CD4-positive, alpha-beta T cell treated with Interleukin-1 beta for 1 hour (primary cell): Measurements from ENCODE around the gene CYSTM1.
A peak's percentile ranks its signal among the peaks of the same experiment; 100 is the strongest.

Experiments used
- DNase-seq, 2 donors: peaks; one replicate each; pipeline ENCODE4 v3.0.0-alpha.2; 2020 to 2022

The CYSTM1 gene

GRCh38 chr5:140174465-140175366, at the start of gene CYSTM1:
Gene CYSTM1, plus strand, starts transcription at chr5:140175188. Its CDS starts 19,278 bp downstream, at chr5:140194466.
- DNase-seq = peak; percentile 96 to 97

GRCh38 chr5:140125637-140126036, 49.4 kb upstream of the CYSTM1 start, which contains the start of gene IGIP:
Gene IGIP, plus strand, starts transcription at chr5:140125937. Its CDS starts 2,540 bp downstream, at chr5:140128477.
- DNase-seq = no peak

GRCh38 chr5:140126315-140127012, 48.5 kb upstream of the CYSTM1 start:
- DNase-seq = no peak

- no peak for DNase-seq
Observed at GRCh38 chr5:140128376-140128775, 46.6 kb upstream of the CYSTM1 start.

GRCh38 chr5:140130949-140131733, 43.8 kb upstream of the CYSTM1 start:
- DNase-seq = no peak

GRCh38 chr5:140131967-140132409, 43.0 kb upstream of the CYSTM1 start:
- no peak for DNase-seq

GRCh38 chr5:140133514-140134167, 41.3 kb upstream of the CYSTM1 start:
- DNase-seq = no peak

- no peak for DNase-seq
Observed at GRCh38 chr5:140134277-140134935, 40.6 kb upstream of the CYSTM1 start.

- DNase-seq = no peak
Observed at GRCh38 chr5:140135127-140135526, 39.9 kb upstream of the CYSTM1 start.

- no peak for DNase-seq
Observed at GRCh38 chr5:140136624-140137023, 38.4 kb upstream of the CYSTM1 start.

- no peak for DNase-seq
Observed at GRCh38 chr5:140140435-140140834, 34.6 kb upstream of the CYSTM1 start.

GRCh38 chr5:140141241-140141640, 33.7 kb upstream of the CYSTM1 start:
- no peak for DNase-seq

GRCh38 chr5:140142246-140142645, 32.7 kb upstream of the CYSTM1 start:
- no peak for DNase-seq

GRCh38 chr5:140142856-140143255, 32.1 kb upstream of the CYSTM1 start:
- DNase-seq = no peak

- no peak for DNase-seq
Observed at GRCh38 chr5:140143521-140144258, 31.3 kb upstream of the CYSTM1 start.

GRCh38 chr5:140145256-140145655, 29.7 kb upstream of the CYSTM1 start:
- DNase-seq = no peak

GRCh38 chr5:140145818-140146522, 29.0 kb upstream of the CYSTM1 start:
- peak; percentile 55 to 60 for DNase-seq

- DNase-seq = no peak
Observed at GRCh38 chr5:140146523-140146842, 28.5 kb upstream of the CYSTM1 start.

GRCh38 chr5:140147460-140147859, 27.5 kb upstream of the CYSTM1 start:
- DNase-seq = no peak

GRCh38 chr5:140148508-140148907, 26.5 kb upstream of the CYSTM1 start:
- DNase-seq = no peak

GRCh38 chr5:140150201-140150600, 24.8 kb upstream of the CYSTM1 start:
- no peak for DNase-seq
